Measurements from ENCODE around the gene RPTN.

Gene RPTN

GRCh38 chr1:152110860-152111514, 48.0 kb downstream of the RPTN start:
- DNase-seq: no peak

DNA sequence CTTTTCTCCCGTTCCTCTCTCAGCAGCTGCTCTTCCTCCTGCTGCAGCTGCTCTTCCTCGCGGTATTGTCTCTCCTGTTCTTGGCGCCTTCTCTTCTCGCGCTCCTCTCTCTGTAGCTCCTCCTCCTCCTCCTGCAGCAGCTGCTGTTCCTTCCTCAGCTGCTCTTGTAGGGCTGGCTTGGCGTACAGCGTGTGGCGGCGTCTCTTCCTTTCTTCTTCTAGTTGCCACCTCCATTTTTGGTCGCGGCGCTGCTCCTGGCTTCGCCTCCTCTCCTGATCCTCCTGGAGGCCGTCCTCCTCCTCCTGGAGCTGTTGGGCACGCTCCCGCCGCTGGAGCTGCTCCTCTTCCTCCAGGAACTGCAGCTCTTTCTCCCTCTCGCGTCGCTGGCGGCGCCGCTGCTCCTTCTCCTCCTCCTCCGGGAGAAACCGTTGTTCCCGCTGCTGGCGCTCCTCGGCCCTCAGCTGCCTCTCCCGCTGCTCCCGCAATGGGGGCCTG, 48.6 kb downstream of the RPTN start:
- DNase-seq: peak; percentile 46

- no peak for DNase-seq
Measured at GRCh38 chr1:152109998-152110294, 49.1 kb downstream of the RPTN start.

DNA sequence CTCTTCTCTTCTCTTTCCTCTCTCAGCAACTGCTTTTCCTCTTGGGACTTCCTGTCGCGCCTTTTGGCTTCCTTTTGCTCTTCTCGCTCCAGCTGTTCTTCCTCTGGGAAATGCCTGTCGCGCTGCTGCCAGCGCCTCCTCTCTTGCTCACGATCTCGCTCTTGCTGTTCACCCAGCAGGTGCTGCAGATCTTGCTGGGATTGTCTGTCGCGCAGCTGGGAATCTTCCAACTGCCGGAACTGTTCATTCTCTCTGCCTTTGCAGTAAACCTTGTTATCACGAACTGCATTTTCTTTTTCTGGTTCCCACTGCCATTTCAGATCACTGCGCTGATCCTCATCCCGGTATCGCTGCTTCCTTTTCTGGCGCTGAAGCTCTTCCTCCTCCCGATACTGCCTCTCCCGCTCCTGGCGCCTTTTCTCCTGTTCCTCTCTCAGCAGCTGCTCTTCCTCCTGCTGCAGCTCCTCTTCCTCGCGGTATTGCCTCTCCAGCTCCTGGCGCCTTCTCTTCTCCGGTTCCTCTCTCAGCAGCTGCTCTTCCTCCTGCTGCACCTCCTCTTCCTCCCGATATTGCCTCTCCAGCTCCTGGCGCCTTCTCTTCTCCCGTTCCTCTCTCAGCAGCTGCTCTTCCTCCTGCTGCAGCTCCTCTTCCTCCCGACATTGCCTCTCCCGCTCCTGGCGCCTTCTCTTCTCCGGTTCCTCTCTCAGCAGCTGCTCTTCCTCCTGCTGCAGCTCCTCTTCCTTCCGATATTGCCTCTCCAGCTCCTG, 49.6 kb downstream of the RPTN start:
- DNase-seq: no peak

DNA sequence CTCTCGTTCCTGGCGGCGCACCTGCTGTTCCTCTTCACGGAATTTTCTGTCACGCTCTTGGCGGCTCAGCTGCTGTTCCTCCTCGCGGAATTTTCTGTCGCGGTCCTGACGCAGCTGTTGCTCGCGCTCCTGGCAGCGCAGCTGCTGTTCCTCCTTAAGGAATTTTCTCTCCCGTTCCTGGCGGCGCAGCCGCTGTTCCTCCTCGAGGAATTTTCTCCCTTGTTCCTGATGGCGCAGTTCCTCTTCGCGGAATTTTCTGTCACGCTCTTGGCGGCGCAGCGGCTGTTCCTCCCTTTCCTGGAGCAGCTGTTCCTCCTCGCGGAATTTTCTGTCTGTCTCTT, 50.2 kb downstream of the RPTN start:
- DNase-seq: no peak

DNA sequence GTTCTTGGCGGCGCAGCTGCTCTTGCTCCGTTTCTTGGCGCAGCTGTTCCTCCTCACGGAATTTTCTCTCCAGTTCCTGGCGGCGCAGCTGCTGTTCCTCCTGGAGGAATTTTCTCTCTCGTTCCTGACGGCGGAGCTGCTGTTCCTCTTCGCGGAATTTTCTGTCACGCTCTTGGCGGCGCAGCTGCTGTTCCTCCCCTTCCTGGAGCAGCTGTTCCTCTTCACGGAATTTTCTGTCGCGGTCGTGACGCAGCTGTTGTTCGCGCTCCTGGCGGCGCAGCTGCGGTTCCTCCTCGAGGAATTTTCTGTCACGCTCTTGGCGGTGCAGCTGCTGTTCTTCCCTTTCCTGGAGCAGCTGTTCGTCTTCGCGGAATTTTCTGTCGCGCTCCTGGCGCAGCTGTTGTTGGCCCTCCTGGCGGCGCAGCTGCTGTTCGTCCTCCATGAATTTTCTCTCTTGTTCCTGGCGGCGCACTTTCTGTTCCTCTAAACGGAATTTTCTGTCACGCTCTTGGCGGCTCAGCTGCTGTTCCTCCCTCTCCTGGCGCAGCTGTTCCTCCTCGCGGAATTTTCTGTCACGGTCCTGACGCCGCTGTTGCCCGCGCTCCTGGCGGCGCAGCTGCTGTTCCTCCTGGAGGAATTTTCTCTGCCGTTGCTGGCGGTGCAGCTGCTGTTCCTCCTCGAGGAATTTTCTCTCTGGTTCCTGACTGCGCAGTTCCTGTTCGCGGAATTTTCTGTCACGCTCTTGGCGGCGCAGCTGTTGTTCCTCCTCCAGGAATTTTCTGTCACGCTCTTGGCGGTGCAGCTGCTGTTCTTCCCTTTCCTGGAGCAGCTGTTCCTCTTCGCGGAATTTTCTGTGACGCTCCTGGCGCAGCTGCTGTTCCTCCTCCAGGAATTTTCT, 50.8 kb downstream of the RPTN start:
- DNase-seq: peak; percentile 37

GRCh38 chr1:152107031-152107983, 51.7 kb downstream of the RPTN start:
- no peak for DNase-seq

GRCh38 chr1:152104854-152105253, 54.2 kb downstream of the RPTN start:
- DNase-seq: no peak

Data from SHP77 treated with DMSO at 0.1 percent for 48 hours (cell line).